ENCODE data around the gene IGSF6.
"Not testable (repeated sequence)": the region's sequence is repeated elsewhere in the genome, so short reads cannot be mapped to it uniquely, and the experiment has no call there.

The IGSF6 gene

GRCh38 chr16:21631376-21631775, 21.0 kb downstream of the IGSF6 start:
- not testable (repeated sequence) for DNase-seq (ENCODE audit: low spot score); H3K27me3 Mint-ChIP-seq (ENCODE audit: low read depth); H3K4me3 Mint-ChIP-seq; H3K4me1 Mint-ChIP-seq (ENCODE audit: low read depth); H3K9me3 Mint-ChIP-seq; H3K27ac Mint-ChIP-seq
- peaks cover 38% of the 10 kb centered on the region for H3K36me3 Mint-ChIP-seq (ENCODE audit: low read depth)

GRCh38 chr16:21630866-21631265, 21.5 kb downstream of the IGSF6 start:
- H3K27me3 Mint-ChIP-seq (ENCODE audit: low read depth); H3K4me3 Mint-ChIP-seq; DNase-seq (ENCODE audit: low spot score); H3K27ac Mint-ChIP-seq; H3K4me1 Mint-ChIP-seq (ENCODE audit: low read depth); H3K9me3 Mint-ChIP-seq: not testable (repeated sequence)
- peaks cover 40% of the 10 kb centered on the region for H3K36me3 Mint-ChIP-seq (ENCODE audit: low read depth)

GRCh38 chr16:21629616-21630539, 22.5 kb downstream of the IGSF6 start:
- H3K9me3 Mint-ChIP-seq; H3K27ac Mint-ChIP-seq; DNase-seq (ENCODE audit: low spot score); H3K27me3 Mint-ChIP-seq (ENCODE audit: low read depth); H3K4me3 Mint-ChIP-seq: not testable (repeated sequence)
- Mint-ChIP-seq H3K36me3 (ENCODE audit: low read depth) (peaks cover 45% of the 10 kb centered on the region), H3K4me1 (ENCODE audit: low read depth) (peaks cover 16% of the 10 kb centered on the region)

GRCh38 chr16:21628772-21629171, 23.6 kb downstream of the IGSF6 start:
- DNase-seq (ENCODE audit: low spot score) = no peak
- no peak overlapping the region for H3K4me3 Mint-ChIP-seq
- H3K9me3 Mint-ChIP-seq = no peaks in the 10 kb centered on the region
- H3K27me3 Mint-ChIP-seq (ENCODE audit: low read depth) = no peaks in the 10 kb centered on the region
- peaks cover 16% of the 10 kb centered on the region for H3K4me1 Mint-ChIP-seq (ENCODE audit: low read depth)
- no peak overlapping the region for H3K27ac Mint-ChIP-seq
- peaks cover 52% of the 10 kb centered on the region for H3K36me3 Mint-ChIP-seq (ENCODE audit: low read depth)

GRCh38 chr16:21628121-21628726, 24.2 kb downstream of the IGSF6 start:
- Mint-ChIP-seq H3K27me3 (ENCODE audit: low read depth) (no peaks in the 10 kb centered on the region), H3K9me3 (no peaks in the 10 kb centered on the region), H3K4me3 (no peak overlapping the region), H3K36me3 (ENCODE audit: low read depth) (peaks cover 56% of the 10 kb centered on the region), H3K27ac (no peak overlapping the region), H3K4me1 (ENCODE audit: low read depth) (peaks cover 16% of the 10 kb centered on the region)
- no peak for DNase-seq (ENCODE audit: low spot score)

GRCh38 chr16:21626659-21627277, 25.6 kb downstream of the IGSF6 start:
- H3K36me3 Mint-ChIP-seq (ENCODE audit: low read depth) = peaks cover 57% of the 10 kb centered on the region
- H3K27me3 Mint-ChIP-seq (ENCODE audit: low read depth) = no peaks in the 10 kb centered on the region
- H3K9me3 Mint-ChIP-seq = no peaks in the 10 kb centered on the region
- H3K4me3 Mint-ChIP-seq = peak overlapping the region; percentile 57
- DNase-seq (ENCODE audit: low spot score) = no peak
- H3K4me1 Mint-ChIP-seq (ENCODE audit: low read depth) = peaks cover 23% of the 10 kb centered on the region
- peak overlapping the region; percentile 78 for H3K27ac Mint-ChIP-seq

- no peaks in the 10 kb centered on the region for H3K9me3 Mint-ChIP-seq
- peaks cover 29% of the 10 kb centered on the region for H3K4me1 Mint-ChIP-seq (ENCODE audit: low read depth)
- no peak for DNase-seq (ENCODE audit: low spot score)
- no peak overlapping the region for H3K27ac Mint-ChIP-seq
- no peak overlapping the region for H3K4me3 Mint-ChIP-seq
- H3K27me3 Mint-ChIP-seq (ENCODE audit: low read depth) = no peaks in the 10 kb centered on the region
- peaks cover 54% of the 10 kb centered on the region for H3K36me3 Mint-ChIP-seq (ENCODE audit: low read depth)
Measured at GRCh38 chr16:21625026-21625425, 27.4 kb downstream of the IGSF6 start.

- Mint-ChIP-seq H3K27ac (no peak overlapping the region), H3K4me1 (ENCODE audit: low read depth) (peaks cover 36% of the 10 kb centered on the region), H3K27me3 (ENCODE audit: low read depth) (no peaks in the 10 kb centered on the region), H3K36me3 (ENCODE audit: low read depth) (peaks cover 54% of the 10 kb centered on the region), H3K9me3 (no peaks in the 10 kb centered on the region), H3K4me3 (no peak overlapping the region)
- DNase-seq (ENCODE audit: low spot score) = no peak
Measured at GRCh38 chr16:21622545-21622944, 29.9 kb downstream of the IGSF6 start.

GRCh38 chr16:21620592-21620991, 31.8 kb downstream of the IGSF6 start:
- Mint-ChIP-seq H3K4me3 (peak overlapping the region; percentile 34), H3K27ac (no peak overlapping the region), H3K27me3 (ENCODE audit: low read depth) (no peaks in the 10 kb centered on the region), H3K9me3 (no peaks in the 10 kb centered on the region), H3K4me1 (ENCODE audit: low read depth) (peaks cover 35% of the 10 kb centered on the region), H3K36me3 (ENCODE audit: low read depth) (peaks cover 42% of the 10 kb centered on the region)
- no peak for DNase-seq (ENCODE audit: low spot score)

- H3K4me3 Mint-ChIP-seq = no peak overlapping the region
Measured at GRCh38 chr16:21619765-21620425, 32.5 kb downstream of the IGSF6 start.

GRCh38 chr16:21618281-21618680, 34.1 kb downstream of the IGSF6 start:
- H3K27ac Mint-ChIP-seq = no peak overlapping the region
- peaks cover 33% of the 10 kb centered on the region for H3K36me3 Mint-ChIP-seq (ENCODE audit: low read depth)
- H3K27me3 Mint-ChIP-seq (ENCODE audit: low read depth) = no peaks in the 10 kb centered on the region
- H3K4me1 Mint-ChIP-seq (ENCODE audit: low read depth) = peaks cover 33% of the 10 kb centered on the region
- H3K9me3 Mint-ChIP-seq = no peaks in the 10 kb centered on the region
- H3K4me3 Mint-ChIP-seq = no peak overlapping the region
- DNase-seq (ENCODE audit: low spot score) = no peak

More at GRCh38 chr16:21619765-21620425, 32.5 kb downstream of the IGSF6 start:
- H3K9me3 Mint-ChIP-seq = no peaks in the 10 kb centered on the region
- H3K36me3 Mint-ChIP-seq (ENCODE audit: low read depth) = peaks cover 35% of the 10 kb centered on the region
- no peak for DNase-seq (ENCODE audit: low spot score)
- H3K4me1 Mint-ChIP-seq (ENCODE audit: low read depth) = peaks cover 33% of the 10 kb centered on the region
- no peaks in the 10 kb centered on the region for H3K27me3 Mint-ChIP-seq (ENCODE audit: low read depth)
- H3K27ac Mint-ChIP-seq = no peak overlapping the region

- H3K4me1 Mint-ChIP-seq (ENCODE audit: low read depth) = peaks cover 33% of the 10 kb centered on the region
- H3K27me3 Mint-ChIP-seq (ENCODE audit: low read depth) = no peaks in the 10 kb centered on the region
- no peak overlapping the region for H3K27ac Mint-ChIP-seq
Measured at GRCh38 chr16:21617607-21618006, 34.8 kb downstream of the IGSF6 start.

GRCh38 chr16:21614896-21615295, 37.5 kb downstream of the IGSF6 start:
- H3K36me3 Mint-ChIP-seq (ENCODE audit: low read depth) = peaks cover 27% of the 10 kb centered on the region
- H3K4me1 Mint-ChIP-seq (ENCODE audit: low read depth) = peaks cover 44% of the 10 kb centered on the region
- no peaks in the 10 kb centered on the region for H3K27me3 Mint-ChIP-seq (ENCODE audit: low read depth)
- no peak overlapping the region for H3K27ac Mint-ChIP-seq
- H3K9me3 Mint-ChIP-seq = no peaks in the 10 kb centered on the region
- H3K4me3 Mint-ChIP-seq = no peak overlapping the region
- DNase-seq (ENCODE audit: low spot score) = no peak

More at GRCh38 chr16:21617607-21618006, 34.8 kb downstream of the IGSF6 start:
- H3K9me3 Mint-ChIP-seq = no peaks in the 10 kb centered on the region
- no peak overlapping the region for H3K4me3 Mint-ChIP-seq
- no peak for DNase-seq (ENCODE audit: low spot score)
- H3K36me3 Mint-ChIP-seq (ENCODE audit: low read depth) = peaks cover 31% of the 10 kb centered on the region

- Mint-ChIP-seq H3K27ac (no peak overlapping the region), H3K4me1 (ENCODE audit: low read depth) (peaks cover 50% of the 10 kb centered on the region)
Measured at GRCh38 chr16:21613781-21614180, 38.6 kb downstream of the IGSF6 start.

More at GRCh38 chr16:21613781-21614180, 38.6 kb downstream of the IGSF6 start:
- Mint-ChIP-seq H3K4me3 (no peak overlapping the region), H3K9me3 (no peaks in the 10 kb centered on the region), H3K36me3 (ENCODE audit: low read depth) (peaks cover 20% of the 10 kb centered on the region), H3K27me3 (ENCODE audit: low read depth) (no peaks in the 10 kb centered on the region)
- DNase-seq (ENCODE audit: low spot score) = no peak
